ENCODE data around the gene DLGAP1.

DNA sequence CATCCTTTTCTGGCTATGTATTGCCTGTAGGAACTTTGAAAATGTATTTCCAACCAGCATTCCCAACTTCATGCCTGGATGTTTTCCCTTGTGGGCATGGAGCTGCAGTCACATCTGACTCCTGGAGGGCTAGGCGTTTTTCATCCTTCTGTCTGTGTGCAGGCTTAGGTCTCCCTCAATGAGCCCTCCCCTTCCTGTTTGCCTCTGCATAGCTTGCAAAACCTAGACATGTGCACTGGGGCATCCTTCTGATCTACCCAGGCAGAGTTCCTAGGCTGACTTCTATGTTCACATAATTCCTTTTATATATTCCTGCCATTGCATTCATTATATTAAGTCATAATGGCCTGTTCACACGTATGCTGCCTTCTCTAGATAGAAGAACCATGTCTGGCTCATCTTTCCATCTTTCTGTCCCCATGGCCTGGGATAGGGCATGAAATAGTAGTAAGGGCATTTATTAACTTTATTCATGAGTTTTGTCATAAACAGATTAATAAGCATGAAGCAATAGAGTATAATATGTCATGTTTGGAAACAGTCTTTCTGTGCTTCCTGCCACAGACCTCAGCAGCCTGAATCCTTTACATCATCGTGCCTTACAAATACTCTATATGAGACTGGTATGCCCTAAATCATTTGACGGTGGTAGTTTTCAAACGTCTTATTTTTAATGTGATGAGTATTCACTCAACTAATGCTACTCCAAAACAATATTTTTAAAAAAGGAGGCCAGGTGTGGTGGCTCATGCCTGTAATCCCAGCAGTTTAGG lies 809.5 kb downstream of the DLGAP1 start:
- TF ChIP-seq EZH2 (IDR thresholded peaks at IDR 0.05) = no peak
- TF ChIP-seq, protein P1, sequence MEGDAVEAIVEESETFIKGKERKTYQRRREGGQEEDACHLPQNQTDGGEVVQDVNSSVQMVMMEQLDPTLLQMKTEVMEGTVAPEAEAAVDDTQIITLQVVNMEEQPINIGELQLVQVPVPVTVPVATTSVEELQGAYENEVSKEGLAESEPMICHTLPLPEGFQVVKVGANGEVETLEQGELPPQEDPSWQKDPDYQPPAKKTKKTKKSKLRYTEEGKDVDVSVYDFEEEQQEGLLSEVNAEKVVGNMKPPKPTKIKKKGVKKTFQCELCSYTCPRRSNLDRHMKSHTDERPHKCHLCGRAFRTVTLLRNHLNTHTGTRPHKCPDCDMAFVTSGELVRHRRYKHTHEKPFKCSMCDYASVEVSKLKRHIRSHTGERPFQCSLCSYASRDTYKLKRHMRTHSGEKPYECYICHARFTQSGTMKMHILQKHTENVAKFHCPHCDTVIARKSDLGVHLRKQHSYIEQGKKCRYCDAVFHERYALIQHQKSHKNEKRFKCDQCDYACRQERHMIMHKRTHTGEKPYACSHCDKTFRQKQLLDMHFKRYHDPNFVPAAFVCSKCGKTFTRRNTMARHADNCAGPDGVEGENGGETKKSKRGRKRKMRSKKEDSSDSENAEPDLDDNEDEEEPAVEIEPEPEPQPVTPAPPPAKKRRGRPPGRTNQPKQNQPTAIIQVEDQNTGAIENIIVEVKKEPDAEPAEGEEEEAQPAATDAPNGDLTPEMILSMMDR (IDR thresholded peaks at IDR 0.05) = no peak
